ENCODE data around the gene STXBP3.

Gene STXBP3

DNA sequence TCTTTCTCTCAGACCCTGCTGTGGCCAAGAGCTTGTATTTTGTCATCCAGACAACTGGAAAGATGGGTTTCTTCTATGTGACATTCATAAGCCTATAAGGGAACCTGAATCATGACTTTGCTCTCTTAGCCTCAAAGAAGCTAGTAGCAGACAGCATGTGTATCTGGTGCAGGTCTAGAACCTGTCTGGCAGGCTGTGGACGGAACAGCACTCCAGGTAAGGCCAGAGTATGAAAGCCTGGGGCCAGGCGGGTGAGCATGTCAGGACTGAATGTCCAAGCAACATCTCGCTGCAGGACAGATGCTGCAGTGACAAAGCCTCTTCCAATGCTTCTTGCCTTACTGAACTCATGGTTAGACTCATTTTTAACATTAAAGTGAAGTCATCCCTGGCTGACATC, 77.6 kb downstream of the STXBP3 start:
- peaks cover 16% of the 10 kb centered on the region for H3K4me1 Mint-ChIP-seq
- H3K4me3 Mint-ChIP-seq: no peak overlapping the region
- TF ChIP-seq, protein P1, sequence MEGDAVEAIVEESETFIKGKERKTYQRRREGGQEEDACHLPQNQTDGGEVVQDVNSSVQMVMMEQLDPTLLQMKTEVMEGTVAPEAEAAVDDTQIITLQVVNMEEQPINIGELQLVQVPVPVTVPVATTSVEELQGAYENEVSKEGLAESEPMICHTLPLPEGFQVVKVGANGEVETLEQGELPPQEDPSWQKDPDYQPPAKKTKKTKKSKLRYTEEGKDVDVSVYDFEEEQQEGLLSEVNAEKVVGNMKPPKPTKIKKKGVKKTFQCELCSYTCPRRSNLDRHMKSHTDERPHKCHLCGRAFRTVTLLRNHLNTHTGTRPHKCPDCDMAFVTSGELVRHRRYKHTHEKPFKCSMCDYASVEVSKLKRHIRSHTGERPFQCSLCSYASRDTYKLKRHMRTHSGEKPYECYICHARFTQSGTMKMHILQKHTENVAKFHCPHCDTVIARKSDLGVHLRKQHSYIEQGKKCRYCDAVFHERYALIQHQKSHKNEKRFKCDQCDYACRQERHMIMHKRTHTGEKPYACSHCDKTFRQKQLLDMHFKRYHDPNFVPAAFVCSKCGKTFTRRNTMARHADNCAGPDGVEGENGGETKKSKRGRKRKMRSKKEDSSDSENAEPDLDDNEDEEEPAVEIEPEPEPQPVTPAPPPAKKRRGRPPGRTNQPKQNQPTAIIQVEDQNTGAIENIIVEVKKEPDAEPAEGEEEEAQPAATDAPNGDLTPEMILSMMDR (IDR thresholded peaks at IDR 0.05; ENCODE audit: unreplicated experiment in 3 of 3): no peak
- no peaks in the 10 kb centered on the region for H3K9me3 Mint-ChIP-seq
- H3K36me3 Mint-ChIP-seq (ENCODE audit: low read depth): no peaks in the 10 kb centered on the region
- no peak overlapping the region for H3K27ac Mint-ChIP-seq
- H3K27me3 Mint-ChIP-seq (ENCODE audit: low read depth): peaks cover 6% of the 10 kb centered on the region

DNA sequence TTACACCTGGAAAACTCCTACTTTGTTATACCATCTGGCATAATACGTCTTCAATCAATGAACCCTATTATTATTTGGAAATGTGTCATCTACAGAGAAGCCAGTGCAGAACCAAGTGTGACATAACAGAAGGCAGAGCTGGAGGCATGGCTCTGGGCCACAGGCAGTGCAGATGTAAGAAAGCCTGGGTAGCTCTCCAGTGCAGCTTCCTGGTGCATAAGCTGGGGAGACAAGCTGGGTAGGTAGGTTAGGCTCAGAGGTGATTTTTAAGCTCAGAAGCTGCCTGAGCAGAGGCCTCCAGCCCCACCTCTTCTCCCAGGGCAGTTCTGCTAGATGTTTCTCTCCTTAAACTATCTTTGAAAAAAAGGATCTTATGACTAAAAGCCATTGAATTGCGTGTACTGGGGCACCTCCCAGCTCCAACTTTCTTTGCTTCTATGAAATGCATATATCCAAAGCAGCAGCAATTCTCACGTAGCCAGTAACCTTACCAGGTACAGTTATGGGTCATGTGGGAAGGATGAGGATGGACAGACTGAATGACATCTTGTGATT, 79.7 kb downstream of the STXBP3 start:
- Mint-ChIP-seq H3K36me3 (ENCODE audit: low read depth) (no peaks in the 10 kb centered on the region), H3K9me3 (no peaks in the 10 kb centered on the region), H3K27me3 (ENCODE audit: low read depth) (peaks cover 6% of the 10 kb centered on the region), H3K27ac (no peak overlapping the region), H3K4me1 (peaks cover 32% of the 10 kb centered on the region), H3K4me3 (no peak overlapping the region)
- TF ChIP-seq, protein P1 (IDR thresholded peaks at IDR 0.05; ENCODE audit: unreplicated experiment in 3 of 3): no peak

DNA sequence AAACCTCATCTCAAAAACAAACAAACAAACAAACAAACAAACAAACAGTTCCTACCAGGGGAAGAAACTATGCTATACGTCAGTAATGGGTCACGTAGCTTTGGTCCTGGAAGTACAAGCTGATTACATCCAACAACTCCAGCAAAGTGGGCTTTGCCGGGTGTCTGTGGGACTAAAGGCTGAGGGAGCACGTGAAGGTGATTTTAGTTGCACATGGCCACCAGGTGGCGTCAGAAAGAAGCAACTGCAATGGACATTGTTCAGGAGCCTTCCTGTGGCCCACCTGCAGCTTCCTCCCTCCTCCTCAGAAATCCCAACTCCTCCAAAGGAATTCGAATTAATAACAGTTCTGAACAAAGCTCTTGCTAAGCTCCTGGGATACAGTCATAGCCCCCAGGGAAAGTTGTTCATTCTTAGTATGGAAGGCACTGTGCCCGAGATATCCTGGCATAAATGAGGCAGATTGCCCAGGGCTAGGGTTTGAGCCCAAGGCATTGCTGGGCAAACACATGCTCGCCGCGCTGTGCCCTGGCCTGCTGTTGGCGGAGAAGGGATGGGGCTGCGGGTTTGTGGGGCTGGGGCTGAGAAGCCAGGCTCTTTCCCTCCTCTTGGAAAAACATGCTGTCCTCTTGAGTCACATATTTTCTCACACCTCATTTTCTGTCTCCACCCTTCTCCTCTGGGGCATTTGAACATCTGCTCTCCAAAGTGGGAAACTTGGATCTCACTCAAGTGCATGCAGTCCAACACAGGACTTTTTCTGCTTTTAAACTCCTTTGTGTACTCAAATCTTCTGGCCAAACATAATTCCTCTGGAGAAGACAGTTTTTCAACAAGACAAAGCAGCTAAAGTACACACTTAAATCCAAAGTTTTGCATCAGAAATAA, 81.8 kb downstream of the STXBP3 start:
- no peaks in the 10 kb centered on the region for H3K36me3 Mint-ChIP-seq (ENCODE audit: low read depth)
- TF ChIP-seq, protein P1 (IDR thresholded peaks at IDR 0.05; ENCODE audit: unreplicated experiment in 3 of 3): peak; percentile 70 to 73 (median 72)
- H3K27ac Mint-ChIP-seq: peak overlapping the region; percentile 25 to 91 (median 52)
- no peaks in the 10 kb centered on the region for H3K27me3 Mint-ChIP-seq (ENCODE audit: low read depth)
- no peaks in the 10 kb centered on the region for H3K9me3 Mint-ChIP-seq
- no peak overlapping the region for H3K4me3 Mint-ChIP-seq
- peaks cover 40% of the 10 kb centered on the region for H3K4me1 Mint-ChIP-seq

DNA sequence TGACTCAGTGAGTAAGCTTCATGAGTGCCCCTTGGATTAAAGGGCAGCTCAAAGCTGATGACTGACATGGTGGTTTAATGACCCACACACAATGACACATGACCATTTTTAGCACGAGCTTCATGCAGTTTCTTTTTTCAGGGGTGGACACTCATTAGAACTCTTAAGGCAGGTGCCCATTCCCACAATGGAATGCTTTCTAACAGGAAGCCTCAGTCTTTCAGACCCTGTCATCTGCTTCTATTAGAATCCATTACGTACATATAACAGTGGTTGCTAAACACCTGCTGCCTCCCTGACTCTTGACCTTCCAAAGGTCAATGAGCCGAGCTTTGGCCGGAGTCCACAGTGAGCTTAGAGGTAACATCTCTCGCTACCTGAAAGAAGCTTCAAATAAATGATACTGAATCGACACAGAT, 83.0 kb downstream of the STXBP3 start:
- H3K9me3 Mint-ChIP-seq: no peaks in the 10 kb centered on the region
- H3K36me3 Mint-ChIP-seq (ENCODE audit: low read depth): no peaks in the 10 kb centered on the region
- no peaks in the 10 kb centered on the region for H3K27me3 Mint-ChIP-seq (ENCODE audit: low read depth)
- peak overlapping the region; percentile 57 to 91 (median 71) for H3K27ac Mint-ChIP-seq
- H3K4me3 Mint-ChIP-seq: no peak overlapping the region
- TF ChIP-seq, protein P1 (IDR thresholded peaks at IDR 0.05; ENCODE audit: unreplicated experiment in 3 of 3): no peak
- H3K4me1 Mint-ChIP-seq: peaks cover 40% of the 10 kb centered on the region

DNA sequence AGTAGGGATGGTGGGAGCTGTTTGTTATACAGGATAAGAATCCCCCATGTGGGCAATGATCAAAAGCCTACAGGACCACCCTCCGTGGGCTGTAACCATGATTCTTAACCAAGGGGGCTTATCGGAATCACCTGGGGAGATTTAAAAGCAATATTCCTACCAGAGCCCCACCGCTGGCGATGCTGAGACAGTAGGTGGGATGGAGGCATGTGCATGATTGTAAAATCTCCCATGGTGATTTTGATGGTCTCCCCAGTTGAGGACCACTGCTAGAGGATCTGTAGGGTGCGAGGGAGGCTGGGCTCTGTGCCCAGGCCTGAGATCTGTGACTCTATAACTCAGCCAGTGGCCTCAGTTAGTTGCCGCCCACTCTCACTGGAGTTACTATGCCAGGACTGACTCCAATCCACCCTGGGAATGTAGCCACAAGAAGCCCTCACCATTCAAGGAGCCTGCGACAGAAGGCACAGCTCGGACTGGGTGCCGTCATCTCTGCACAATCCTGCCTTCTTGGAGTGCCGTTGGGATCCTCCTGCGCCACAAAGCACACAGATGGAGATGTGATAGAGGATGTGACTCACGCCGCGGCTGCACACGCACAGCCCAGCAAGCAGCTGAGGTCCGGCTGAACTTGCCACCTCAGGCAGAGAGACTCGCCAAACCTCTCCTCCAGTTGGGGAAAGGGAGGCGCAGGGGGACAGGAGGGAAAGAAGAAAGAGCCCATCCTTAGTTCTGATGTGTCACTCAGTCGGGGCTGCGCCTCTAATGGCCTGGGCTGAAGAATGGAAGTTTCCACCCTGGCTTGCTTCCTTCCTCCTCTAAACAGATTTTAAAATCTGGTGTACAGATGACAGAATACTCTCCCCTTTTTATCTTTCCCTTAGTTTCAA, 83.9 kb downstream of the STXBP3 start:
- peak overlapping the region; percentile 57 to 91 (median 71) for H3K27ac Mint-ChIP-seq
- peaks cover 40% of the 10 kb centered on the region for H3K4me1 Mint-ChIP-seq
- H3K9me3 Mint-ChIP-seq: no peaks in the 10 kb centered on the region
- peak overlapping the region in 1 of 3 experiments; percentile 24 for H3K4me3 Mint-ChIP-seq
- no peaks in the 10 kb centered on the region for H3K36me3 Mint-ChIP-seq (ENCODE audit: low read depth)
- H3K27me3 Mint-ChIP-seq (ENCODE audit: low read depth): no peaks in the 10 kb centered on the region
- TF ChIP-seq, protein P1 (IDR thresholded peaks at IDR 0.05; ENCODE audit: unreplicated experiment in 3 of 3): no peak

Data from nephron (organoid).